PFSK-1 (cell line): ENCODE measurements around the gene CD24.

Experiments used
- FOXP2 ChIP-seq: optimal IDR thresholded peaks from 2 replicates; pipeline ENCODE3; 2011; ENCODE audit warnings: borderline replicate concordance, control low read depth, inconsistent platforms; ENCODE audit not compliant: insufficient read depth; ENCODE audit errors: extremely low read length, extremely low read depth
- POLR2AphosphoS5 ChIP-seq: IDR thresholded peaks from 2 replicates; pipeline ENCODE4 v1.6.1; 2012; ENCODE audit warnings: low read depth, mild to moderate bottlenecking, control low read depth, low read length, moderate library complexity
- SIN3A ChIP-seq: IDR thresholded peaks from 2 replicates; pipeline ENCODE4 v1.6.1; 2012; ENCODE audit warnings: mild to moderate bottlenecking, low read length, moderate library complexity, borderline replicate concordance; ENCODE audit not compliant: insufficient read depth
- TAF1 ChIP-seq: IDR thresholded peaks from 2 replicates; pipeline ENCODE4 v1.6.1; 2012; ENCODE audit warnings: low read length, control low read depth, borderline replicate concordance; ENCODE audit not compliant: insufficient read depth
- TF ChIP-seq, protein P1 (sequence below), 2 experiments: IDR thresholded peaks; 2 replicates each; pipeline versions ENCODE4 v1.6.1 to v1.8.0; 2011 to 2012; ENCODE audit warnings: low read depth in 2 of 2, low read length in 2 of 2, control low read depth in 1 of 2, inconsistent platforms in 1 of 2, mild to moderate bottlenecking in 1 of 2, moderate library complexity in 1 of 2; ENCODE audit not compliant: insufficient read depth in 1 of 2

Gene CD24

GRCh38 chr6:106964099-106964498 lies 10.4 kb downstream of the CD24 start:
- TF ChIP-seq, protein P1, sequence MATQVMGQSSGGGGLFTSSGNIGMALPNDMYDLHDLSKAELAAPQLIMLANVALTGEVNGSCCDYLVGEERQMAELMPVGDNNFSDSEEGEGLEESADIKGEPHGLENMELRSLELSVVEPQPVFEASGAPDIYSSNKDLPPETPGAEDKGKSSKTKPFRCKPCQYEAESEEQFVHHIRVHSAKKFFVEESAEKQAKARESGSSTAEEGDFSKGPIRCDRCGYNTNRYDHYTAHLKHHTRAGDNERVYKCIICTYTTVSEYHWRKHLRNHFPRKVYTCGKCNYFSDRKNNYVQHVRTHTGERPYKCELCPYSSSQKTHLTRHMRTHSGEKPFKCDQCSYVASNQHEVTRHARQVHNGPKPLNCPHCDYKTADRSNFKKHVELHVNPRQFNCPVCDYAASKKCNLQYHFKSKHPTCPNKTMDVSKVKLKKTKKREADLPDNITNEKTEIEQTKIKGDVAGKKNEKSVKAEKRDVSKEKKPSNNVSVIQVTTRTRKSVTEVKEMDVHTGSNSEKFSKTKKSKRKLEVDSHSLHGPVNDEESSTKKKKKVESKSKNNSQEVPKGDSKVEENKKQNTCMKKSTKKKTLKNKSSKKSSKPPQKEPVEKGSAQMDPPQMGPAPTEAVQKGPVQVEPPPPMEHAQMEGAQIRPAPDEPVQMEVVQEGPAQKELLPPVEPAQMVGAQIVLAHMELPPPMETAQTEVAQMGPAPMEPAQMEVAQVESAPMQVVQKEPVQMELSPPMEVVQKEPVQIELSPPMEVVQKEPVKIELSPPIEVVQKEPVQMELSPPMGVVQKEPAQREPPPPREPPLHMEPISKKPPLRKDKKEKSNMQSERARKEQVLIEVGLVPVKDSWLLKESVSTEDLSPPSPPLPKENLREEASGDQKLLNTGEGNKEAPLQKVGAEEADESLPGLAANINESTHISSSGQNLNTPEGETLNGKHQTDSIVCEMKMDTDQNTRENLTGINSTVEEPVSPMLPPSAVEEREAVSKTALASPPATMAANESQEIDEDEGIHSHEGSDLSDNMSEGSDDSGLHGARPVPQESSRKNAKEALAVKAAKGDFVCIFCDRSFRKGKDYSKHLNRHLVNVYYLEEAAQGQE (IDR thresholded peaks at IDR 0.05; ENCODE audit: insufficient read depth in 1 of 2, low read depth in 2 of 2, low read length in 2 of 2), result no peak

DNA sequence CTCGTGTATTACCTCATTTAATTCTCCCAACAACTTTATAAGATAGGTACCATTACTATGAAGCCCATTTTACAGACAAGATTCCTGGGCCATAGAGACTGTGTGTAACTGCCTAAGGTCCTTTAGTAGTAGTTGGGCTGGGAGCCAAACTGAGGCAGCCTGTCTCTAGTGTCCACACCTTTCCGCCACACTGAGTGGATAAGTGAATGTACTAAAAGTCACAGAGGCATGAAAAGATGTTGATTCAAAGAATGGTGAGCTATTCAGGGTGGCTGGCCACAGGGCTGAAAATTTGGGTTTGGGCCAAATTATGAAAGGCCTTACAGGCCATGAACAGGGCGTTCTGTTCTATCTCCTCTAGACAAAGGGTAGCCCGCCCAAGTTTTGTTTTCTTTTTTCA lies 11.0 kb downstream of the CD24 start:
- TF ChIP-seq, protein P1 (IDR thresholded peaks at IDR 0.05; ENCODE audit: insufficient read depth in 1 of 2, low read depth in 2 of 2, low read length in 2 of 2), result no peak
- no peak for TF ChIP-seq FOXP2
- no peak for TF ChIP-seq SIN3A
- no peak for TF ChIP-seq POLR2AphosphoS5
- TF ChIP-seq TAF1, result no peak

GRCh38 chr6:106961801-106962200 lies 12.7 kb downstream of the CD24 start:
- TF ChIP-seq TAF1, result no peak
- TF ChIP-seq POLR2AphosphoS5, result no peak
- TF ChIP-seq SIN3A, result no peak
- TF ChIP-seq, protein P1 (IDR thresholded peaks at IDR 0.05; ENCODE audit: insufficient read depth in 1 of 2, low read depth in 2 of 2, low read length in 2 of 2), result no peak
- no peak for TF ChIP-seq FOXP2

DNA sequence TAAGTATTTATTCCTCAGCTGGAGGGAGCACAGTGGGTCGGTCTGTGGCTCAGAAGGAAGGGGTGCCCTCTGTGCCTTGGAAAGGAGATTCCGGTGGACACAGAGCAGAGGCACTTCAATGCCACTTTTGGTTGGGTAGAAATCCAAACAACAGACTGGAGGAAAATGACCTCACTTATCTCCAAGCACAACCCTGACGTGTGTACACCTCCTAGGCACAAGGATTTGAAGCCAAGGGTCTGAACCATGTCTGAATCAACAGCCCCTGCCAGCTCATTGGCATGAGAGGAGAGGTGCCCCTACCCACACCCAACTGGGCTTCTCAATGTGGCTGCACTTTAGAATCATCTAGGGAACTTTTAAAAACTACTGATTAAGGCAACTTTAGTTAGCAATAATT lies 13.4 kb downstream of the CD24 start:
- no peak for TF ChIP-seq FOXP2
- TF ChIP-seq SIN3A, result no peak
- TF ChIP-seq, protein P1 (IDR thresholded peaks at IDR 0.05; ENCODE audit: insufficient read depth in 1 of 2, low read depth in 2 of 2, low read length in 2 of 2), result no peak
- TF ChIP-seq TAF1, result no peak
- TF ChIP-seq POLR2AphosphoS5, result no peak

DNA sequence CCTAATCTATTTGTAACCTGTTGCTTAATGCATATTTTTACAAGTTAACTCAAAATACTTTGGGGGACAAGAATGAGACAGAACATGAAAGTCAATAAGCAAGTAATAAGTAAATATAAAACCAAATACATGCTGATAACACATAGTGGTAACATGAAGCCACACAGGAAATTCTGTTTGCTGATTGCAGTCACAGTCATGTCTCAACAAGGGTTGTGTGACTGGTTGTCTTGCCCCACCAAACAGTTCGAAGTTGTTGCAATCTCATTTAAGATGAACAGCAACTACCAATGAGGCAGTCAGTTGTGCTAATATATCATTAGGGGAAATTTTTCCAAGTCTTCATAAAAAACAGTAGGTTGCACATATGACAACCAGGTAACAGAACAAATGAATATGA lies 14.5 kb downstream of the CD24 start:
- TF ChIP-seq FOXP2, result no peak
- no peak for TF ChIP-seq TAF1
- TF ChIP-seq SIN3A, result no peak
- no peak for TF ChIP-seq POLR2AphosphoS5
- TF ChIP-seq, protein P1 (IDR thresholded peaks at IDR 0.05; ENCODE audit: insufficient read depth in 1 of 2, low read depth in 2 of 2, low read length in 2 of 2), result no peak
